CD4-positive, alpha-beta memory T cell (primary cell): ENCODE measurements around the gene CDR2. TPM values are rescaled to one million over a fixed set of nuclear protein-coding genes. Genes with fewer than 3 reads are reported as not detected.
"Not testable (repeated sequence)": the region's sequence is repeated elsewhere in the genome, so short reads cannot be mapped to it uniquely, and the experiment has no call there.

Source experiments
- CTCF ChIA-PET: fragments of 350-600 bp; sonication (Branson Sonifier 250); formaldehyde crosslinking; loops from one replicate; lab custom pipeline; 2021; ENCODE audit warnings: inconsistent platforms; ENCODE audit not compliant: partially characterized antibody; lab: Charles Lee
- POLR2A ChIA-PET: fragments of 350-600 bp; sonication (Branson Sonifier 250); formaldehyde crosslinking; loops from one replicate; lab custom pipeline; 2021; ENCODE audit not compliant: partially characterized antibody; lab: Charles Lee
- DNase-seq, 5 donors: peaks; one replicate each; pipeline versions ENCODE4 v3.0.0 to v3.0.0-alpha.2; 2020 to 2022; ENCODE audit warnings: mixed read lengths in 1 of 5
- H3K27ac ChIP-seq: one replicate; pipeline ENCODE4 v1.7.0; 2013; ENCODE audit warnings: low read depth, low read length
- H3K27me3 ChIP-seq: 2 replicates; pipeline ENCODE4 v1.7.0; 2013; ENCODE audit warnings: mild to moderate bottlenecking, low read length, moderate library complexity; ENCODE audit not compliant: insufficient read depth
- H3K36me3 ChIP-seq: 2 replicates; pipeline ENCODE4 v1.7.0; 2013; ENCODE audit warnings: mild to moderate bottlenecking, low read length, moderate library complexity; ENCODE audit not compliant: insufficient read depth
- H3K4me1 ChIP-seq: 2 replicates; pipeline ENCODE4 v1.7.0; 2013; ENCODE audit warnings: mild to moderate bottlenecking, low read length, moderate library complexity; ENCODE audit not compliant: insufficient read depth
- H3K4me3 ChIP-seq, 2 donors: one replicate each; pipeline ENCODE4 v1.7.0; 2013; ENCODE audit warnings: low read length in 2 of 2, mild to moderate bottlenecking in 1 of 2
- H3K9me3 ChIP-seq, 2 donors: one replicate each; pipeline ENCODE4 v1.7.0; 2013; ENCODE audit warnings: low read length in 2 of 2, control low read depth in 1 of 2; ENCODE audit not compliant: control insufficient read depth in 1 of 2
- H3K27ac Mint-ChIP-seq, 7 donors: one replicate each; pipeline ENCODE4 v1.8.0; 2020 to 2021; ENCODE audit warnings: mixed read lengths in 7 of 7, mild to moderate bottlenecking in 6 of 7, inconsistent platforms in 3 of 7, moderate library complexity in 3 of 7
- H3K27me3 Mint-ChIP-seq, 2 donors: one replicate each; pipeline ENCODE4 v1.8.0; 2020 to 2021; ENCODE audit warnings: mixed read lengths in 2 of 2
- H3K36me3 Mint-ChIP-seq, 2 donors: one replicate each; pipeline ENCODE4 v1.8.0; 2020 to 2021; ENCODE audit warnings: mixed read lengths in 2 of 2, inconsistent platforms in 1 of 2, mild to moderate bottlenecking in 1 of 2
- H3K4me1 Mint-ChIP-seq, 4 donors: one replicate each; pipeline ENCODE4 v1.8.0; 2020 to 2021; ENCODE audit warnings: mixed read lengths in 4 of 4, mild to moderate bottlenecking in 1 of 4
- H3K4me3 Mint-ChIP-seq, 8 donors: one replicate each; pipeline ENCODE4 v1.8.0; 2020 to 2021; ENCODE audit warnings: mixed read lengths in 8 of 8, mild to moderate bottlenecking in 7 of 8, moderate library complexity in 6 of 8, inconsistent platforms in 3 of 8
- H3K9me3 Mint-ChIP-seq, 8 donors: one replicate each; pipeline ENCODE4 v1.8.0; 2020 to 2021; ENCODE audit warnings: mixed read lengths in 8 of 8, mild to moderate bottlenecking in 5 of 8, inconsistent platforms in 3 of 8, moderate library complexity in 1 of 8
- intact Hi-C: fragments of 100-400 bp; cut with micrococcal nuclease; formaldehyde crosslinking; loops from one replicate; pipeline ENCODE4 v1.15.1; 2023
- polyA plus RNA-seq, 2 donors: library from polyadenylated mRNA; unstranded; fragments of 300-500 nt; fragmentation: Illumina TruSeq; gene quantifications; one replicate each; pipeline ENCODE4 v1.2.3, GENCODE V29; 2021
- total RNA-seq, 2 experiments: library from RNA; stranded (reverse); gene quantifications; one replicate each; pipeline ENCODE4 v1.2.3, GENCODE V29; 2021

The CDR2 gene
- total RNA-seq: 10 to 100 TPM; 94.2 to 99.3 TPM
- 10 to 100 TPM; 57.9 to 95.8 TPM for polyA plus RNA-seq

DNA sequence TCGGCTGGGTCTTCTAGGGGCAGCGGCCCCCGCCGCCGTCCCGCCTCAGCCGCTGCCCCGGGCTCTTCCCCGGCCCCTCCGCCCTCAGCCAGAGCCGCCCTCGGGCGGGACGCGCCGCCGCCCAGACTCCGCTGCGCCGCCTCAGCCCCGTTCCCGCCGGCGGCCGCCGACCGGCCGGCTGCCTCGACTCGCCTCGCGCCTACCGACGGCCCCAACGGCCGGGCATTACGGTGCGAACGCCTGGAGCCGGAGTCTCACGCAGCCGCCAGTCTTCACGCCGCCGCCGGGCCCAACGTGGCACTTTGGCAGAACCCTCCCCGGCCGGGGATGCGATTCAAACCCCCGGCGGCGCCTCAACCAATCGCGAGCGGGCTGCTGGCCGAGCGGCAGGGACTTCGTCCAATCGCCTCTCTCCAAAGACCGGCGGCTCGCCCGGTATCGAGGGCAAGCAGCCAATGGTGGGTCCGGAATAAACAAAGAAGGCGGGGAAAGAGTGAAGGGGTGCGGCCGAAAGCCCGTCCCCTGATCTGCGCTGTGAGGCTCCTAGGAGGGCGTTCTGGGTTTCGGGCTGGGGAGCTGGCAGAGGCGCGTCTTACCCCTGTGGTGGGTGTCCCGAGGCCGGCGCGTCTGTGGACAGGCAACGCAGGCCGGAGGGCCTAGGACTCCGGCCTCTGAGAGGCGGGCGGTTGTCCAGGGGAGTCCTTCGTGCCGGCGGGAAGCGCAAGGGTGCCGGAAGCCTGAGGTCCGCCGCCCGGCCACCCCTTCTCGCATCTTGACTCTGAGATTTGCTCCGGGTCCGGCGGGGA lies at the start of gene CDR2:
Gene CDR2 (minus strand): TSS at position 309 of the 806 bp plus-strand sequence. CDS start 310 bp downstream, outside the sequence.
- Mint-ChIP-seq H3K27me3 (no peaks in the 10 kb centered on the region), H3K4me3 (peak within 1 kb of the TSS; percentile 94 to 99 (median 98)), H3K27ac (peak within 1 kb of the TSS; percentile 91 to 97 (median 94)), H3K9me3 (no peaks in the 10 kb centered on the region), H3K4me1 (peaks cover 25 to 56% (median 39%) of the 10 kb centered on the region in 4 donors), H3K36me3 (peaks cover 11 to 31% of the 10 kb centered on the region in 2 donors)
- CTCF ChIA-PET: interaction anchor here (1.0 to 2.6 kb wide), 7 partner anchors 13 to 74 kb away, joined by 4 to 11 read pairs (median 4); no protein-coding TSS in a partner anchor
- no peaks in the 10 kb centered on the region for H3K9me3 ChIP-seq
- peak within 1 kb of the TSS; percentile 86 to 87 for H3K4me3 ChIP-seq
- peak within 1 kb of the TSS; percentile 78 for H3K27ac ChIP-seq
- intact Hi-C loops: loop anchor here (1.0 to 5.0 kb wide), 5 partner anchors 16 to 422 kb away; partner anchors contain the start of gene UQCRC2
- DNase-seq: peak; percentile 98 to 99 (median 98)
- no peaks in the 10 kb centered on the region for H3K36me3 ChIP-seq
- peaks cover 41% of the 10 kb centered on the region for H3K4me1 ChIP-seq
- POLR2A ChIA-PET: interaction anchor here (0.7 to 12.1 kb wide), 20 partner anchors 7 to 555 kb away, joined by 3 to 449 read pairs (median 4); partner anchors contain the start of gene UQCRC2
- no peaks in the 10 kb centered on the region for H3K27me3 ChIP-seq

DNA sequence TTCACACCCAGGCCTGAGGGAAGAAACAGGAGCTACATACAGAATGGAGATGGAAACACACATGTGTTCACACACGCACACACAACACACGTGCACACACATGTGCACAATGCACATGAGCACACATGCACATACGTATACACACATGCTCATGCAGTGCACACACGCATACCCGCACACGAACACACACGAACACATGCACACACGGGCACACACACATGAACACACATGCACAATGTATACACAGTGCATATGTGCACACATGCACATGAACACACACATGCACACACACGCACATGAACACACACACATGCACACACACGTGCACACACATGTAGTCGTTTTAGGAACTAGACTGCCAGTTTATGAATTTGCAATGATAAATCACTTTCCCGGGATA lies 49.3 kb upstream of the CDR2 start:
- ChIA-PET CTCF (no interaction called here), POLR2A (interaction anchor here (1.3 kb wide), 1 partner anchor 66 kb away, joined by 3 read pairs; no protein-coding TSS in a partner anchor)
- Histone ChIP-seq H3K27me3 (no peaks in the 10 kb centered on the region), H3K27ac (no peak overlapping the region), H3K4me1 (no peaks in the 10 kb centered on the region), H3K4me3 (no peak overlapping the region), H3K36me3 (peaks cover 15% of the 10 kb centered on the region), H3K9me3 (no peaks in the 10 kb centered on the region)
- Mint-ChIP-seq H3K4me3 (peak overlapping the region in 1 of 8 donors; percentile 47), H3K27me3 (no peaks in the 10 kb centered on the region), H3K36me3 (peaks cover 42 to 51% of the 10 kb centered on the region in 2 donors), H3K4me1 (peaks cover 0 to 3% (median 0%) of the 10 kb centered on the region in 4 donors), H3K27ac (peak overlapping the region in 2 of 7 donors; percentile 65 to 74), H3K9me3 (no peaks in the 10 kb centered on the region)
- DNase-seq: no peak
- intact Hi-C loops: no loop called here

DNA sequence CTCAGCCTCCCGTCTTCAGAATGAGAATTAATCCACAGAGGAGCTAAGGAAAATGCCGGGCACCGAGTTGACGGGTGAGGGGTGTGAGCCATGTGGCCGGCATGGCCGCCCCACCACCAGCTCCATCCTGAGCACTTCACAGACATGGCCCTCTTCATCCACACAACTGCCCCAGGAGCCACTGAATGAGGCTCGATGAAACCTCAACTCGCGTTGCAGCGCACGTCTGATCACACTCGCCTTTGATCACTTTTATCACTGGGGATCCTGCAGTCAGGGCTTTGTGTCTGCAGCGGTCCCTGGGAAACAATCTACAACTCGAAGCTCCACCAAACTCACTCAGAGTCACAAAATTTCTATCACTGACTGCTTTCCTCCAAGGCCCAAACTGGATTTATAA lies 46.7 kb upstream of the CDR2 start:
- Mint-ChIP-seq H3K36me3 (peaks cover 40 to 45% of the 10 kb centered on the region in 2 donors), H3K4me1 (peaks cover 0 to 3% (median 0%) of the 10 kb centered on the region in 4 donors), H3K27ac (no peak overlapping the region), H3K27me3 (no peaks in the 10 kb centered on the region), H3K9me3 (no peaks in the 10 kb centered on the region), H3K4me3 (no peak overlapping the region)
- no peak for DNase-seq
- Histone ChIP-seq H3K9me3 (no peaks in the 10 kb centered on the region), H3K4me3 (no peak overlapping the region), H3K4me1 (no peaks in the 10 kb centered on the region), H3K27ac (no peak overlapping the region), H3K36me3 (peaks cover 9% of the 10 kb centered on the region), H3K27me3 (no peaks in the 10 kb centered on the region)
- POLR2A ChIA-PET: no interaction called here
- CTCF ChIA-PET: interaction anchor here (1.2 kb wide), 1 partner anchor 98 kb away, joined by 3 read pairs; no protein-coding TSS in a partner anchor
- intact Hi-C loops: no loop called here

DNA sequence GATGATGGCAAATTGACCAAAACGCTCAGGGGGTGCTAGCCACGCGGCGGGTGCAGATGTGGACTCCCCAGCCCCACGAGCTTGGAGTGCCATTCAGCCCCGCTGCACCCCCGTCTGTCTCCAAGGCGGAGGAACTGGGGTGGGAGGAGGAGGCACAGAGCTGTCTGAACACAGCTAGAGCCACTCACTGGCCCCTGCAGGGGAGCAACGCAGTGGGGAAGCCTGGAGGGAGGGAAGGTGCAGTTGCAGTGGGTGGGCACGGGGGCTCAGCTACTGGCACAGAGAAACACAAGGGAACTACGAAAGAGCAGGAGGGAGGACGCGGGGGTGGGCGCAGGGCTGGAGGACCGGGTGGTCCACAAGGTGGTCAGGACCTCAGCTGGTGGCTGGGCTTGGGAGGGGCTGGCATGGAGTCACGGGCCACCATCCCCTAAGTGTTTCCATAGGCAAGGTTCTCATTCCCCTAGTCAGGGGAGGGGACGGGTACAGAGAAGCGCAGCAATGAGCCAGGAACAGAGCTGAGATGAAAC lies 46.3 kb upstream of the CDR2 start:
- intact Hi-C loops: no loop called here
- no peak overlapping the region for H3K4me3 ChIP-seq
- H3K27ac ChIP-seq: no peak overlapping the region
- Mint-ChIP-seq H3K4me3 (no peak overlapping the region), H3K36me3 (peaks cover 35 to 41% of the 10 kb centered on the region in 2 donors), H3K27me3 (no peaks in the 10 kb centered on the region), H3K4me1 (peaks cover 0 to 3% (median 0%) of the 10 kb centered on the region in 4 donors), H3K27ac (no peak overlapping the region), H3K9me3 (no peaks in the 10 kb centered on the region)
- H3K9me3 ChIP-seq: no peaks in the 10 kb centered on the region
- H3K36me3 ChIP-seq: peaks cover 9% of the 10 kb centered on the region
- no peaks in the 10 kb centered on the region for H3K27me3 ChIP-seq
- no peak for DNase-seq
- H3K4me1 ChIP-seq: no peaks in the 10 kb centered on the region
- ChIA-PET CTCF (interaction anchor here (1.2 kb wide), 1 partner anchor 97 kb away, joined by 3 read pairs; no protein-coding TSS in a partner anchor), POLR2A (no interaction called here)

DNA sequence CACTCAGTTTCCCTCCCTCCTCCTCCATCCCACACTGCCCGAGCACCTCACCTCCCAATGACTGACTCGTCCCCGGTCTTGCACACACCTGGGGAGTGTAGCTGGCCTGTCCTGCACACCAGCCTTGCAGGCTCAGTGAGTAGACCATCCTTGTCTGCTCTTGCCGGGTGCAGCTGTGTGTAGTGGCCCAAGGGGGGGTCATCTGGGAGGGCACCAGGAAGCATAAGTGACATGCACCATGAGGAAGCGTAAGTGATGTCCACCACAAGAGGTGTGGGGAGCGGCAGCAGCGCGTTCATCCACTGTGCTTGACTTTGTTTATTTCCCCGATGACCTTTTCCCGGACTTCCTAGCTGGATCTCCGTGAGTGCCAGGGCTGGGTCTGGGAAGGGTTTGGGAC lies 45.5 kb upstream of the CDR2 start:
- Histone ChIP-seq H3K27me3 (no peaks in the 10 kb centered on the region), H3K27ac (no peak overlapping the region), H3K36me3 (peaks cover 9% of the 10 kb centered on the region), H3K9me3 (no peaks in the 10 kb centered on the region), H3K4me3 (no peak overlapping the region), H3K4me1 (no peaks in the 10 kb centered on the region)
- POLR2A ChIA-PET: interaction anchor here (1.3 kb wide), 1 partner anchor 47 kb away, joined by 3 read pairs; no protein-coding TSS in a partner anchor
- no peak overlapping the region for H3K4me3 Mint-ChIP-seq
- H3K36me3 Mint-ChIP-seq: peaks cover 32 to 38% of the 10 kb centered on the region in 2 donors
- no peak for DNase-seq
- CTCF ChIA-PET: interaction anchor here (0.7 to 1.2 kb wide), 3 partner anchors 61 to 1209 kb away, joined by 3 to 4 read pairs (median 3); no protein-coding TSS in a partner anchor
- peaks cover 0 to 3% (median 0%) of the 10 kb centered on the region in 4 donors for H3K4me1 Mint-ChIP-seq
- H3K27ac Mint-ChIP-seq: peak overlapping the region in 1 of 7 donors; percentile 27
- H3K9me3 Mint-ChIP-seq: no peaks in the 10 kb centered on the region
- intact Hi-C loops: no loop called here
- H3K27me3 Mint-ChIP-seq: no peaks in the 10 kb centered on the region

DNA sequence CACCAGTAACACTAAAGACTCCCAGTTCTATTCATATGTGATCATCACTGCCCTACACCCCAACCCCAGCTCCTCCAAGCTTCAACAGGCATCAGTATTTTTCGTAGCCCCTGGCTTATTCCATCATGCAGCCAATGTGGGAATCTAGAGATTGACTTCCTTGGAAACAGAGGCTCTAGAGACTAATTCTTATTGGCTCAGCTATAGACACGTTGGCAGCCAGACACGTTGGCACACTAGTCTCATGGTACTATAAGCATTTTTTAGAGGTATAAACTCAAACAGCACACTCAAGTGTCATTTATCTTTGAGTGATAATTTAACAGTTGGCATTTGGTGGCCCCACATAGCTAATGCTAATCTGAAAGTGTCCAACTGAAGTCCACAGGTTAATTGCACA lies 44.4 kb upstream of the CDR2 start:
- ChIA-PET CTCF (interaction anchor here (0.8 to 1.0 kb wide), 2 partner anchors 60 to 100 kb away, joined by 4 read pairs; no protein-coding TSS in a partner anchor), POLR2A (interaction anchor here (1.3 kb wide), 1 partner anchor 46 kb away, joined by 3 read pairs; no protein-coding TSS in a partner anchor)
- Histone ChIP-seq H3K4me3 (no peak overlapping the region), H3K27me3 (no peaks in the 10 kb centered on the region), H3K9me3 (no peaks in the 10 kb centered on the region), H3K36me3 (peaks cover 9% of the 10 kb centered on the region), H3K4me1 (no peaks in the 10 kb centered on the region), H3K27ac (no peak overlapping the region)
- Mint-ChIP-seq H3K27ac (peak overlapping the region in 1 of 7 donors; percentile 44), H3K27me3 (no peaks in the 10 kb centered on the region), H3K9me3 (no peaks in the 10 kb centered on the region), H3K4me1 (peaks cover 0 to 3% (median 0%) of the 10 kb centered on the region in 4 donors), H3K4me3 (no peak overlapping the region), H3K36me3 (peaks cover 23 to 28% of the 10 kb centered on the region in 2 donors)
- intact Hi-C loops: no loop called here
- DNase-seq: no peak

DNA sequence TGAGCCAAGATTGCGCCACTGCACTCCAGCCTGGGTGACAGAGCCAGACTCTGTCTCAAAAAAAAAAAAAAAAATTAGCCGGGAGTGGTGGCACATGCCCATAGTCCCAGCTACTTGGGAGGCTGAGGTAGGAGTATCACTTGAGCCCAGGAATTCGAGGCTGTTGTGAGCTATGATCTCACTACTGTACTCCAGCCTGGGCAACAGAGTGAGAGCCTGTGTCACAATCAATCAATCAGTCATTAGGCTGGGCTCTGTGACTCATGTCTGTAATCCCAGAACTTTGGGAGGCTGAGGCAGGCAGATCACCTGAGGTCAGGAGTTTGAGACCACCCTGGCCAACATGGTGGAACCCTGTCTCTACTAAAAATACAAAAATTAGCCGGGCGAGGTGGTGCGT lies 43.4 kb upstream of the CDR2 start:
- H3K4me3 Mint-ChIP-seq, H3K9me3 Mint-ChIP-seq, H3K36me3 ChIP-seq, CTCF ChIA-PET, H3K27ac ChIP-seq, H3K9me3 ChIP-seq, H3K27me3 ChIP-seq, H3K4me3 ChIP-seq, H3K27ac Mint-ChIP-seq, H3K4me1 ChIP-seq, H3K4me1 Mint-ChIP-seq, intact Hi-C loops, POLR2A ChIA-PET, DNase-seq, H3K27me3 Mint-ChIP-seq: not testable (repeated sequence)
- H3K36me3 Mint-ChIP-seq: peaks cover 17 to 21% of the 10 kb centered on the region in 2 donors
